ENCODE measurements around the gene TEP1. TPM values are rescaled to one million over a fixed set of nuclear protein-coding genes. Genes with fewer than 3 reads are reported as not detected.

Gene TEP1
- polyA plus RNA-seq, 3 donors, result 2.3 to 78.9 (median 7.1) TPM

DNA sequence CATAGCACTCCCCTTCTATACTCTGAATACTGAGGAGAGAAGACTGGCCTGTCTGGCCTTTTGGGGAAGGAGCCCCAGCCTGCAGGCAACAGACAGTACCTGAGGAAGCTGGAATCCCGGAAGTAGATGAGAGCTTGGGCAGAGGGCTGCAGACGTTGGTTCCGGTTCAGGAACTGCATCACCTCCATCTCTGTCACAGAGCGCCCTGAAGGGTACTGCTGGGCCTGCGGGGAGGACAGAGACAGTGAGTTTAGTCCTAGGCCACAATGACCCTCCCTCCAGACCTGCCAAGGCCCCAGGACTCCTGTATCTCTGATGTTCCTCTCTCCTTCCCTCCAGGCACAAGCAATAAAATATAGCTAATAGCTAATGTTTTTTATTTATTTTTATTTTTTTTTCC, 28.4 kb downstream of the TEP1 start:
- Mint-ChIP-seq H3K36me3 (peaks cover 90 to 96% of the 10 kb centered on the region in 2 donors), H3K9me3 (no peaks in the 10 kb centered on the region), H3K27ac (peak overlapping the region in 1 of 7 donors; percentile 16), H3K4me1 (peaks cover 14% of the 10 kb centered on the region), H3K4me3 (no peak overlapping the region), H3K27me3 (ENCODE audit: low read depth in 3 of 3) (no peaks in the 10 kb centered on the region)
- Histone ChIP-seq H3K79me2 (ENCODE audit: insufficient read depth, low read length) (no peaks in the 10 kb centered on the region), H2AFZ (ENCODE audit: insufficient read depth, low read depth, low read length, poor library complexity, severe bottlenecking) (no peak overlapping the region), H3K4me1 (ENCODE audit: control insufficient read depth in 1 of 2, insufficient read depth in 2 of 2, low read length in 2 of 2) (peaks cover 12 to 16% of the 10 kb centered on the region in 2 donors), H3K9me3 (replicated peaks in 1 of 2; ENCODE audit: control insufficient read depth in 1 of 2, insufficient read depth in 1 of 2, low read length in 2 of 2) (no peaks in the 10 kb centered on the region), H3K36me3 (replicated peaks in 1 of 2; ENCODE audit: control insufficient read depth in 1 of 2, insufficient read depth in 2 of 2, low read length in 2 of 2) (peaks cover 91 to 94% of the 10 kb centered on the region in 2 donors), H3K27ac (ENCODE audit: low read depth in 1 of 2, low read length in 2 of 2) (peak overlapping the region in 1 of 2 donors; percentile 48), H3K4me2 (replicated peaks; ENCODE audit: extremely low read depth, low read length, poor library complexity, severe bottlenecking) (no peak overlapping the region), H3K4me3 (replicated peaks in 1 of 3; ENCODE audit: low read depth in 2 of 3, low read length in 3 of 3) (no peak overlapping the region), H4K20me1 (ENCODE audit: insufficient read depth, low read length) (peaks cover 68% of the 10 kb centered on the region), H3K27me3 (ENCODE audit: control insufficient read depth in 2 of 2, insufficient read depth in 2 of 2, low read length in 2 of 2) (no peaks in the 10 kb centered on the region), H3K9ac (ENCODE audit: insufficient read depth, low read length, poor library complexity, severe bottlenecking) (no peak overlapping the region)
- 95% methylated on average over 4 of the region's 5 CpGs for WGBS (ENCODE audit: insufficient coverage)
- no peak for DNase-seq
- TF ChIP-seq, protein P1, sequence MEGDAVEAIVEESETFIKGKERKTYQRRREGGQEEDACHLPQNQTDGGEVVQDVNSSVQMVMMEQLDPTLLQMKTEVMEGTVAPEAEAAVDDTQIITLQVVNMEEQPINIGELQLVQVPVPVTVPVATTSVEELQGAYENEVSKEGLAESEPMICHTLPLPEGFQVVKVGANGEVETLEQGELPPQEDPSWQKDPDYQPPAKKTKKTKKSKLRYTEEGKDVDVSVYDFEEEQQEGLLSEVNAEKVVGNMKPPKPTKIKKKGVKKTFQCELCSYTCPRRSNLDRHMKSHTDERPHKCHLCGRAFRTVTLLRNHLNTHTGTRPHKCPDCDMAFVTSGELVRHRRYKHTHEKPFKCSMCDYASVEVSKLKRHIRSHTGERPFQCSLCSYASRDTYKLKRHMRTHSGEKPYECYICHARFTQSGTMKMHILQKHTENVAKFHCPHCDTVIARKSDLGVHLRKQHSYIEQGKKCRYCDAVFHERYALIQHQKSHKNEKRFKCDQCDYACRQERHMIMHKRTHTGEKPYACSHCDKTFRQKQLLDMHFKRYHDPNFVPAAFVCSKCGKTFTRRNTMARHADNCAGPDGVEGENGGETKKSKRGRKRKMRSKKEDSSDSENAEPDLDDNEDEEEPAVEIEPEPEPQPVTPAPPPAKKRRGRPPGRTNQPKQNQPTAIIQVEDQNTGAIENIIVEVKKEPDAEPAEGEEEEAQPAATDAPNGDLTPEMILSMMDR (IDR thresholded peaks at IDR 0.05), result no peak
- intact Hi-C loops (cut with micrococcal nuclease), result no loop called here

DNA sequence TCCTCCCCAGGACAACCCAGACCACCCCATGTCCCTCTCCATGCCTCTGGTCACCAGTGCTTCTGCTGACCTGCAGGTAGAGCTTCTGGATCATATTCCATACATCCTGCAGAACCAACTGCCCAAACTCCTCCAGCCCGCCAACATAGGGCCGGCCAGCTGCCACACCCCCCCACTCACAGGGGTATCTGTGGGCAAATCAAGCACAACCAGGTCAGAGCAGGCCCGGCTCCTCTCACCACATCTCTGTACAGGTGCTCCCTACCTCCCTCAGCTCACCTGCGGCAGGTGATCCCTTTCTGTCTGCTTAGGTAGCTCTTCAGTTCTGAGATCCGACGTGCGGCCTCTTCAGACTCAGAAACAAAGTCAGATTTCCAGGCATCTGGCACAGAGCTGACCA, 29.0 kb downstream of the TEP1 start:
- 81% methylated on average over 6 of the region's 7 CpGs for WGBS (ENCODE audit: insufficient coverage)
- no peak overlapping the region for H3K4me3 Mint-ChIP-seq
- no peaks in the 10 kb centered on the region for H3K27me3 Mint-ChIP-seq (ENCODE audit: low read depth in 3 of 3)
- Histone ChIP-seq H4K20me1 (ENCODE audit: insufficient read depth, low read length) (peaks cover 69% of the 10 kb centered on the region), H3K9me3 (replicated peaks in 1 of 2; ENCODE audit: control insufficient read depth in 1 of 2, insufficient read depth in 1 of 2, low read length in 2 of 2) (no peaks in the 10 kb centered on the region), H2AFZ (ENCODE audit: insufficient read depth, low read depth, low read length, poor library complexity, severe bottlenecking) (no peak overlapping the region), H3K9ac (ENCODE audit: insufficient read depth, low read length, poor library complexity, severe bottlenecking) (no peak overlapping the region), H3K27me3 (ENCODE audit: control insufficient read depth in 2 of 2, insufficient read depth in 2 of 2, low read length in 2 of 2) (no peaks in the 10 kb centered on the region), H3K36me3 (replicated peaks in 1 of 2; ENCODE audit: control insufficient read depth in 1 of 2, insufficient read depth in 2 of 2, low read length in 2 of 2) (peaks cover 91 to 94% of the 10 kb centered on the region in 2 donors), H3K4me2 (replicated peaks; ENCODE audit: extremely low read depth, low read length, poor library complexity, severe bottlenecking) (no peak overlapping the region), H3K4me1 (ENCODE audit: control insufficient read depth in 1 of 2, insufficient read depth in 2 of 2, low read length in 2 of 2) (peaks cover 12 to 16% of the 10 kb centered on the region in 2 donors), H3K4me3 (replicated peaks in 1 of 3; ENCODE audit: low read depth in 2 of 3, low read length in 3 of 3) (no peak overlapping the region), H3K79me2 (ENCODE audit: insufficient read depth, low read length) (no peaks in the 10 kb centered on the region), H3K27ac (ENCODE audit: low read depth in 1 of 2, low read length in 2 of 2) (peak overlapping the region in 1 of 2 donors; percentile 48)
- no peak for DNase-seq
- peaks cover 90 to 96% of the 10 kb centered on the region in 2 donors for H3K36me3 Mint-ChIP-seq
- peaks cover 14% of the 10 kb centered on the region for H3K4me1 Mint-ChIP-seq
- TF ChIP-seq, protein P1 (IDR thresholded peaks at IDR 0.05), result no peak
- peak overlapping the region in 5 of 7 donors; percentile 16 to 66 (median 53) for H3K27ac Mint-ChIP-seq
- intact Hi-C loops (cut with micrococcal nuclease), result no loop called here
- H3K9me3 Mint-ChIP-seq, result no peaks in the 10 kb centered on the region

Data from CD14-positive monocyte (primary cell).